T47D (cell line): ENCODE results near the gene MAK.
A peak's percentile ranks its signal among the peaks of the same experiment; 100 is the strongest.
"Not testable (repeated sequence)": the region's sequence is repeated elsewhere in the genome, so short reads cannot be mapped to it uniquely, and the experiment has no call there.

Source experiments
- DNase-seq, 2 experiments: peaks; one replicate each; pipeline versions ENCODE4 v3.0.0 to v3.0.0-alpha.2; 2011 to 2012; ENCODE audit warnings: low read depth in 1 of 2, low spot score in 1 of 2
- JUND ChIP-seq: IDR thresholded peaks from 2 replicates; pipeline ENCODE4 v1.6.1; 2012; ENCODE audit warnings: low read depth
- in situ Hi-C: cut with HindIII; loops from 2 replicates; pipeline ENCODE4 v1.10.0; 2016; ENCODE audit warnings: low sequenced_read_pairs, low pct_unique_long_range_greater_than_20kb

Gene MAK

DNA sequence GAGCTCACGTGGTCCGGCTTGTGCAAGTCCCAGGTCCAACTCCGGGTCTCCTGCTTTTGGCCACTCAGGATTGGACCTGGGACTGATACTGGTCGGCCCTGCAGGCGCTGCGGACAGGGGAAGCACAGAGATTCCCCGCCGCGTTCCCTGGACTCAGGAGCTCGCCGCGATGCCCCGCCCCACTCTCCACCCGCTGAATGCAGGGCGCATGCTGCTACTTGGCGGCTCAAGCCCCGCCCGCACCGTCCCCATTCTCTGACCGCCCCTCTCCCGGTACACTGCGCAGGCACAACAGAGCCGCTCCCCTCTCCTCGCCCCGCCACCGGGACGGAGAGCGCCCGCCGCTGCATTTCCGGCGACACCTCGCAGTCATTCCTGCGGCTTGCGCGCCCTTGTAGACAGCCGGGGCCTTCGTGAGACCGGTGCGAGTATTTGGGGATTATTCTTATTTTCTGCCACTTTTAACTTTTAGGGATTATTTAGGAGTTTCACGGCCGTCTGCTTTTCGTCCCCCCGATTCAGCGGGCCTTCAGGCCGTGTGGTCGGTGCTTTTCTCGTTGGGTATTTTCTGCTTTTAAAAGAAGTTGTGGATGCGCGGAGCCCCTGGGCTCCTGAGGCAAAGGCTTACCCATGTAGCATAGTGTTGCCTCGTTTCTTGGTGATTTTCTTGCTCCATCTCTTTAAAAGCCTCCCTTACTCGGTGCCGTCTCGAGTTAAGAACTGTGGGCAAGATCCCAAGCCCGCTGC is 115.3 kb downstream of the MAK start, which contains the start of gene TMEM14C:
Gene TMEM14C (plus strand): TSS at position 251 of the 747 bp plus-strand sequence. CDS start 1,544 bp downstream, outside the sequence.
- in situ Hi-C loops: no loop called here
- no peak for TF ChIP-seq JUND
- DNase-seq: peak; percentile 95 to 98

GRCh38 chr6:10722570-10722819 is 115.8 kb downstream of the MAK start:
- TF ChIP-seq JUND: no peak
- in situ Hi-C loops: no loop called here

DNA sequence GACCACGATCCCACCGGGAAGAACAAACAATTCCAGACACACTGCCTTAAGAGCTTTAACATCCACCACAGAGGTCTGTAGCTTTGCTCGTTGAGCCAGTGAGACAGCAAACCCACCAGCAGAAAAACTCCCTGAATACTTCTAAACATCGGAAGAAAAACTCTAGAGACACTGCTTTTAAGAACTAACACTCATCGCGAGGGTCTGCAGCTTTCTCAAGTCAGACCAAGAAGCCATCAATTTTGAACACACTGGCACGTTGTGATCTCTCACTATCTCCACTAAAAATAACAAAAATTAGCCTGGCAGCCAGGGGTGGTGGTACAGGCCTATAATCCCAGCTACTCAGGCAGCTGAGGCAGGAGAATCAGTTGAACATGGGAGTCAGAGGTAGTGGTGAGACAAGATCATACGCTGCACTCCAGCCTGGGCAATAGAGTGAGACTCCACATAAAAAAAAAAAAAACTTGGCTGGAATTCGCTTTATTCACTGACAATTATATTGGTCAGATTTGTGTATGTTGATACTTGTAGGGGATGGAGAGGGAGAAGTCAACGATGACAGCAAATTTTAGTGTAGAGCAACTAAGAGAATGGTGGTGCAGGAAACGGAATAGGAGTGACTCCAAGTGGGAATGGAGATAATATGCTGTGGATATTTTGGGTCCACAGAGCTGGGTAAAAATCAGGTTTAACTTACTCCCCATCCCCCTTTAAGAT is 116.3 kb downstream of the MAK start:
- TF ChIP-seq JUND: no peak
- in situ Hi-C loops: no loop called here
- DNase-seq: no peak

More at GRCh38 chr6:10722570-10722819, 115.8 kb downstream of the MAK start:
- DNase-seq: no peak

GRCh38 chr6:10720960-10721849 is 117.1 kb downstream of the MAK start:
- in situ Hi-C loops, DNase-seq: not testable (repeated sequence)

GRCh38 chr6:10720265-10720959 is 117.9 kb downstream of the MAK start:
- DNase-seq: peak in 1 of 2 experiments; percentile 22
- no peak for TF ChIP-seq JUND
- in situ Hi-C loops: no loop called here

- no peak for DNase-seq
- in situ Hi-C loops: no loop called here
- no peak for TF ChIP-seq JUND
Observed at GRCh38 chr6:10719964-10720264, 118.4 kb downstream of the MAK start.

DNA sequence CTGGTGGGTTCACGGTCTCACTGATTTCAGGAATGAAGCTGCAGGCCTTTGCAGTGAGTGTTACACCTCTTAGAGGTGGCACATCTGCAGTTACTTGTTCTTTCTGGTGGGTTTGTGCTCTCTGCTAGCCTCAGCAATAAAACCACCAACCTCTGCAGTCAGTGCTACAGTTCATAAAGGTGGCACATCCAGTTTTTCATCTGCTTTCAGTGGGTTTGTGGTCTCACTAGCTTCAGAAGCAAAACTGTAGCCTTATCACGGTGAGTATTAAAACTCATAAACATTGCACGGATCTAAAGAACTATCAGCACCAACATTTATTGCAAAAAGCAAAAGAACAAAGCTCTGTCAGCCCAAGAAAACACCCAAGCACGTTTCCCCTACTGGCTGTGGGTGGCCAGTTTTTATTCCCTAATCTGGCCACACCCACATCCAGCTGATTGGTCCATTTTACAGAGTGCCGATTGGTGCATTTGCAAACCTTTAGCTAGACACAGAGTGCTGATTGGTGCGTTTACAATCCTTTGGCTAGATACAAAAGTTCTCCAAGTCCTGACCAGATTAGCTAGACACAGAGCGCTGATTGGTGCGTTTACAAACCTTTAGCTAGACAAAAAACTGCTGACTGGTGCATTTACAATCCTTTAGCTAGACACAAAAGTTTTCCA is 118.9 kb downstream of the MAK start:
- in situ Hi-C loops: no loop called here
- no peak for DNase-seq
- no peak for TF ChIP-seq JUND

DNA sequence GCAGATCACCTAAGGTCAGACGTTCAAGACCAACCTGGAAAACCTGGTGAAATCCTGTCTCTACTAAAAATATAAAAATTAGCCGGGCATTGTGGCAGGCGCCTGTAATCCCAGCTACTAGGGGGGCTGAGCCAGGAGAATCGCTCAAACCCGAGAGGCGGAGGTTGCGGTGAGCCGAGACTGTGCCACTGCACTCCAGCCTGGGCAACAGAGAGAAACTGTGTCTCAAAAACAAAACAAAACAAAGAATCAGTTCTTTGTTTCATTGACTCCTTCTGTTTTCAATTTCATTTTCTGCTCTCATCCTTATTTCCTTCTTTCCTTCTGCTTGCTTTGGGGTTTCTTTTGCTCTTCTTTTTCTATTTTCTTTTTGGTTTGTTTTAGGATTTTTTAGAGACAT is 124.4 kb downstream of the MAK start:
- in situ Hi-C loops: no loop called here

More for the DNA sequence above, 124.4 kb downstream of the MAK start:
- no peak for TF ChIP-seq JUND
- DNase-seq: no peak
